SU-DHL-6 (cell line): ENCODE measurements around the gene ATP2B2.

Experiments used
- H2AFZ ChIP-seq: fragments of 200-600 bp; sonication (generic); 2 replicates; pipeline ENCODE4 v1.6.1; 2014; ENCODE audit warnings: low read depth, mild to moderate bottlenecking, moderate library complexity, mixed read lengths, antibody characterized with exemption, low read length; ENCODE audit not compliant: severe bottlenecking
- H3F3A ChIP-seq: fragments of 200-600 bp; shearing (Covaris generic); 2 replicates; pipeline ENCODE4 v1.6.0; 2016; ENCODE audit warnings: antibody characterized with exemption, mild to moderate bottlenecking; ENCODE audit not compliant: insufficient read depth
- H3K27ac ChIP-seq: fragments of 200-600 bp; sonication (generic); 2 replicates; pipeline ENCODE4 v1.5.1; 2016; ENCODE audit warnings: low read depth, mild to moderate bottlenecking, low read length, moderate library complexity, mixed read lengths
- H3K27me3 ChIP-seq: fragments of 200-600 bp; sonication (generic), shearing (Covaris generic); 2 replicates; pipeline ENCODE4 v1.6.0; 2014; ENCODE audit warnings: mild to moderate bottlenecking, low read length
- H3K36me3 ChIP-seq: fragments of 200-600 bp; sonication (generic); 2 replicates; pipeline ENCODE4 v1.6.1; 2014; ENCODE audit warnings: mild to moderate bottlenecking, low read length, mixed read lengths
- H3K4me2 ChIP-seq: fragments of 300-600, 200-600 bp; shearing (Covaris generic), sonication (generic); 2 replicates; pipeline ENCODE4 v1.6.0; 2014; ENCODE audit warnings: low read length, low read depth, mild to moderate bottlenecking; ENCODE audit not compliant: poor library complexity, severe bottlenecking
- H3K4me3 ChIP-seq: fragments of 200-600 bp; sonication (generic); 2 replicates; pipeline ENCODE4 v1.5.1; 2014; ENCODE audit warnings: antibody characterized with exemption, low read length, mild to moderate bottlenecking, mixed read lengths; ENCODE audit not compliant: insufficient read depth, poor library complexity, severe bottlenecking
- H3K79me2 ChIP-seq: fragments of 200-600 bp; sonication (generic); 2 replicates; pipeline ENCODE4 v1.6.1; 2014; ENCODE audit warnings: mild to moderate bottlenecking, low read length, moderate library complexity; ENCODE audit not compliant: insufficient read depth
- H3K9ac ChIP-seq: fragments of 200-600 bp; sonication (generic); 2 replicates; pipeline ENCODE4 v1.7.0; 2014; ENCODE audit warnings: mild to moderate bottlenecking, low read length
- H3K9me2 ChIP-seq: fragments of 200-600 bp; sonication (generic); replicated peaks from 2 replicates; pipeline ENCODE4 v1.6.1; 2014; ENCODE audit warnings: low read length; ENCODE audit not compliant: insufficient read depth
- H3K9me3 ChIP-seq: fragments of 200-600 bp; sonication (generic); 2 replicates; pipeline ENCODE4 v1.6.1; 2014; ENCODE audit warnings: low read length, mixed read lengths; ENCODE audit not compliant: insufficient read depth
- H4K20me1 ChIP-seq: fragments of 200-600 bp; sonication (generic); 2 replicates; pipeline ENCODE4 v1.6.1; 2014; ENCODE audit warnings: low read depth, mild to moderate bottlenecking, antibody characterized with exemption, low read length, moderate library complexity, mixed read lengths
- EZH2phosphoT487 ChIP-seq: fragments of 200-600 bp; sonication (generic), shearing (Covaris generic); conservative IDR thresholded peaks from 2 replicates; pipeline ENCODE4 v1.6.1; 2018; ENCODE audit warnings: mild to moderate bottlenecking, antibody characterized with exemption, low read length, moderate library complexity, mixed read lengths
- TF ChIP-seq, protein P1 (sequence below): fragments of 200-600 bp; sonication (generic); IDR thresholded peaks from one replicate; pipeline ENCODE4 v1.5.1; 2017; ENCODE audit warnings: antibody characterized with exemption, mild to moderate bottlenecking, low read length, moderate library complexity; ENCODE audit not compliant: insufficient read depth, poor library complexity, severe bottlenecking

ATP2B2 gene

DNA sequence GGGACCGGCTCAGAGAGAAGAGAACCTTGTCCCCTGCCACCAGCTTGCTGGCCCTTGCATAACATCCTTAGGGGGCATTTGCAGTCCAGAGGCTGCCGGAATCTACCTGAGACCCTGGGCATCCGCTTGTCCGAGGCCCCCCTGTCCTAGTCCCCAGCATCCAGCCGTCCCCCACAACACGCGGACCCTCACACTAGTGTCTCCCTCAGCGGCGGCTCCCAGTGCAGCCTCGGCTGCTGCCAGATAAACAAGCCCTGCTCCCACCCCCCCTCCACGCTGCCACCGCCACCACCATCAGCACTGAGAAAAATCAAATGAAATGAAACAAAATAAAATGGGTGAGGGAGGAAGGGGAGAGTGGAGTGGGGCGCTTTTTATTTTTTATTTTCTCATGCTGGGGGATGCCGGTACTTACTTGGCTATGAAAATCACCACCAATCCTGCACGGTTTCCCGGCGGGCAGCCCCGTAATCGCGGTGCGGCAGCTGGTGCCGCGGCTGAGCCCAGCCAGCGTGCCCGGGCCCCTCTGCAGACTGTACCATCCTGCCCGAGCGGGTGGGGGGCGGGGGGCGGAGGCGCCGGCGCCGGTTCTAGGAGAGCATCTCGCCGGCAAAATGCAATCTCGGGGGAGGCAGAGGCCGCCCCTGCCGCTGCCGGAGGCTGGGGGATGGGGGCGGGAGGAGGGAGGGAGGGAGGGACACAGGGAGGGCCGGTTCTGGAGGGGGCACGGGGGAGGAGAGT lies at the start of gene ATP2B2:
Gene ATP2B2, minus strand, starts transcription at position 537 of the 741 bp plus-strand sequence. CDS start 56,043 bp downstream, outside the sequence.
- TF ChIP-seq, protein P1, sequence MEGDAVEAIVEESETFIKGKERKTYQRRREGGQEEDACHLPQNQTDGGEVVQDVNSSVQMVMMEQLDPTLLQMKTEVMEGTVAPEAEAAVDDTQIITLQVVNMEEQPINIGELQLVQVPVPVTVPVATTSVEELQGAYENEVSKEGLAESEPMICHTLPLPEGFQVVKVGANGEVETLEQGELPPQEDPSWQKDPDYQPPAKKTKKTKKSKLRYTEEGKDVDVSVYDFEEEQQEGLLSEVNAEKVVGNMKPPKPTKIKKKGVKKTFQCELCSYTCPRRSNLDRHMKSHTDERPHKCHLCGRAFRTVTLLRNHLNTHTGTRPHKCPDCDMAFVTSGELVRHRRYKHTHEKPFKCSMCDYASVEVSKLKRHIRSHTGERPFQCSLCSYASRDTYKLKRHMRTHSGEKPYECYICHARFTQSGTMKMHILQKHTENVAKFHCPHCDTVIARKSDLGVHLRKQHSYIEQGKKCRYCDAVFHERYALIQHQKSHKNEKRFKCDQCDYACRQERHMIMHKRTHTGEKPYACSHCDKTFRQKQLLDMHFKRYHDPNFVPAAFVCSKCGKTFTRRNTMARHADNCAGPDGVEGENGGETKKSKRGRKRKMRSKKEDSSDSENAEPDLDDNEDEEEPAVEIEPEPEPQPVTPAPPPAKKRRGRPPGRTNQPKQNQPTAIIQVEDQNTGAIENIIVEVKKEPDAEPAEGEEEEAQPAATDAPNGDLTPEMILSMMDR = no peak
- no peak for TF ChIP-seq EZH2phosphoT487
- no peak within 1 kb of the TSS for H3K4me2 ChIP-seq

DNA sequence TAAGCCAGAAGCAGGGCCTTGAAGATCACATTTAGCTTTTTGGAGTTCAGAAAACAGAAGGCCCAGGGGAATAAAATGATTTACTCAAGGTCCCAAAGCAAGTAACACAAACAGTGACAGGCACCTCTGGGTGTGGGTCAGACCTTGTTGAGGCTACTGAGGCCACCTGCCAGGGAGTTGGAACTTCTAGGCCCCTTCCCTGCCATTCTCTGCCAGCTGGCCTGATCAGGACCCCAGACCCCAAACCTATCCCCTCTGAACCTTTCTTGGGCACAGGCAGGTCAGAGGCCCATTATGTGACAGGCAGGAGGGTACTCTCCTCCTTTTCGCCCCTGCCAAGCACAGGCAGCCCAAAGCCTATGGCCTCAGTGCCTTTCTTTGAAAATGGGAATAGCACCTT lies 49.4 kb upstream of the ATP2B2 start:
- Histone ChIP-seq H3K27me3 (no peaks in the 10 kb centered on the region), H3K79me2 (no peaks in the 10 kb centered on the region), H3K27ac (no peak overlapping the region), H3K4me3 (no peak overlapping the region), H3K36me3 (no peaks in the 10 kb centered on the region), H3K4me2 (no peak overlapping the region), H4K20me1 (no peaks in the 10 kb centered on the region), H2AFZ (no peak overlapping the region), H3F3A (no peaks in the 10 kb centered on the region), H3K9me3 (no peaks in the 10 kb centered on the region), H3K9me2 (no peaks in the 10 kb centered on the region), H3K9ac (no peak overlapping the region)
- no peak for TF ChIP-seq EZH2phosphoT487

More for the DNA sequence above, at the start of gene ATP2B2:
- no peak within 1 kb of the TSS for H2AFZ ChIP-seq
- H4K20me1 ChIP-seq = no peaks in the 10 kb centered on the region
- no peaks in the 10 kb centered on the region for H3F3A ChIP-seq
- H3K9me2 ChIP-seq = no peaks in the 10 kb centered on the region
- H3K9ac ChIP-seq = no peak within 1 kb of the TSS
- H3K4me3 ChIP-seq = no peak within 1 kb of the TSS
- no peaks in the 10 kb centered on the region for H3K36me3 ChIP-seq
- no peaks in the 10 kb centered on the region for H3K79me2 ChIP-seq
- no peaks in the 10 kb centered on the region for H3K9me3 ChIP-seq
- no peak within 1 kb of the TSS for H3K27ac ChIP-seq
- no peaks in the 10 kb centered on the region for H3K27me3 ChIP-seq

DNA sequence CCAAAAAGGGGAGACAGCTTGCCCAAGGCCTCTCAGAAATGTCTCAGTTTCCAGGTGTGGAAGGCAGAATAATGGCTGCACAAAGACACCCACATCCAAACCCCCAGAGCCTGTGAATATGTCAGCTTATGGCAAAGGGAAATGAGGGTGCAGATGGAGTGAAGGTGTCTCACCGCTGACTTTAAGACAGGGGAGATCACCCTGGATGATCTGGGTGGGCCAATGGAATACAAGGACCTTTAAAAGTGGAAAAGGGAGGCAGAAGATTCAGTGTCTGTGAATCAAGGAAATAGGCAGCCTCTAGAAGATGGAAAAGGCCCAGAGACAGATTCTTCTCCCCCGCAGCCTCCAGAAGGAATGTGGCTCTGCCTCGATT lies 48.8 kb upstream of the ATP2B2 start:
- H3K27ac ChIP-seq = no peak overlapping the region
- no peaks in the 10 kb centered on the region for H4K20me1 ChIP-seq
- H3F3A ChIP-seq = no peaks in the 10 kb centered on the region
- no peak overlapping the region for H3K4me3 ChIP-seq
- H3K27me3 ChIP-seq = no peaks in the 10 kb centered on the region
- no peak overlapping the region for H3K4me2 ChIP-seq
- no peaks in the 10 kb centered on the region for H3K36me3 ChIP-seq
- H2AFZ ChIP-seq = no peak overlapping the region
- no peaks in the 10 kb centered on the region for H3K79me2 ChIP-seq
- H3K9me2 ChIP-seq = no peaks in the 10 kb centered on the region
- no peaks in the 10 kb centered on the region for H3K9me3 ChIP-seq
- TF ChIP-seq, protein P1 = no peak
- no peak for TF ChIP-seq EZH2phosphoT487
- H3K9ac ChIP-seq = no peak overlapping the region

DNA sequence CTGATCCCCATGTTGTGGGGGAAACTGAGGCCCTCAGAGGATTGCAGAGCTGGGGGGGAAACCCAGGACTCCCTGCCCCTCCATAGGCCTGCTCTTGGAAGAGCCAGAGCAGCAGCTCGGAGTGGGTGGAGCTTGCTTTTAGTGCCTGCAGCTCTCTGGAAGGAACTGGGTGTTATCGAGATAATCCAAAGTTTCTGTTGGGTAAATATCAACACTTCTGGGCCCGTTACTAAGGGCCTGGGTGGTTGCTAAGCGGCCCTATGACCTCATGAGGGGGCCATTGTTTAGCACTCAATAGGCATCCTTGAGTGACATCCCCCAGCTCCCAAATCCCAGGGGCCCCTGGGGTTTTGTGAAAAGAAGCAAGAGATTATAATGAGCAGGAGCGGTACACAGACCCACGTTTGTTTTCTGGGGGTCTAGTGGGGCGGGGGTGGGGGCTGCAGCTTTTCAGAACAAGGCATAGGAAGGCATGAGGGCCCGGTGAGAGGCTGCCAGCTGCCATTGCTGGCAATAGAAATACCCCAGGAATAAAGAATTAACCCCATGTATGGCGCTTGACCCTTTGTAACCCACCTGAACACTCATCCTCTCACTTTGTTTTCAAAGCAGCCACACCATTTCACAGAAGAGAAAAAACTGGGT lies 48.3 kb upstream of the ATP2B2 start:
- Histone ChIP-seq H3F3A (no peaks in the 10 kb centered on the region), H3K27ac (no peak overlapping the region), H3K79me2 (no peaks in the 10 kb centered on the region), H3K9me3 (no peaks in the 10 kb centered on the region), H3K9me2 (no peaks in the 10 kb centered on the region), H3K4me2 (no peak overlapping the region), H3K27me3 (no peaks in the 10 kb centered on the region), H3K9ac (no peak overlapping the region), H2AFZ (no peak overlapping the region), H3K4me3 (no peak overlapping the region), H4K20me1 (no peaks in the 10 kb centered on the region), H3K36me3 (no peaks in the 10 kb centered on the region)
- TF ChIP-seq EZH2phosphoT487 = no peak
- TF ChIP-seq, protein P1 = no peak
